ENCODE measurements around the gene MBD6. TPM values are rescaled to one million over a fixed set of nuclear protein-coding genes. Genes with fewer than 3 reads are reported as not detected.
"Not testable (repeated sequence)": the region's sequence is repeated elsewhere in the genome, so short reads cannot be mapped to it uniquely, and the experiment has no call there.

The MBD6 gene
- total RNA-seq, 4 donors from 2014 or later, result 38.0 to 144 (median 71.5) TPM

DNA sequence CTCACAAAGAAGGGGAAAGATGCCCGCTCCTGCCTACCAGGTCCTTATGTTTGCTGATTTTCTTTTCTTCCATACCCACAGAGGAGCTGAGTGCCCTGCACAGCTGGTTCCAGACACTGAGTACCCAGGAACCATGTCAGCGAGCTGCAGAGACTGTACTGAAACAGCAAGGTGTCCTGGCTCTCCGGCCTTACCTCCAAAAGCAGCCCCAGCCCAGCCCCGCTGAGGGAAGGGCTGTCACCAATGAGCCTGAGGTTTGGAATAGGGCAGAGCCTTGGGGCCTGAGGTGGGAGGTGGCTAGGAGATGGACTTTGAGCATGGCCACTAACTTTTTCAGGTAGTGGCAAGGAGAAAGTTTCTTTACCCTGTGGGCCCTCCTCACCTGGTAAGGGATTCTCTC, 32.5 kb upstream of the MBD6 start:
- DNase-seq, result no peak
- Histone ChIP-seq H3K27me3 (no peaks in the 10 kb centered on the region), H3K9me3 (no peaks in the 10 kb centered on the region), H3K27ac (no peak overlapping the region), H3K36me3 (peaks cover 0 to 31% (median 0%) of the 10 kb centered on the region in 3 donors), H3K4me1 (peaks cover 0 to 9% (median 3%) of the 10 kb centered on the region in 4 donors), H3K4me3 (no peak overlapping the region)
- TF ChIP-seq, protein P1, sequence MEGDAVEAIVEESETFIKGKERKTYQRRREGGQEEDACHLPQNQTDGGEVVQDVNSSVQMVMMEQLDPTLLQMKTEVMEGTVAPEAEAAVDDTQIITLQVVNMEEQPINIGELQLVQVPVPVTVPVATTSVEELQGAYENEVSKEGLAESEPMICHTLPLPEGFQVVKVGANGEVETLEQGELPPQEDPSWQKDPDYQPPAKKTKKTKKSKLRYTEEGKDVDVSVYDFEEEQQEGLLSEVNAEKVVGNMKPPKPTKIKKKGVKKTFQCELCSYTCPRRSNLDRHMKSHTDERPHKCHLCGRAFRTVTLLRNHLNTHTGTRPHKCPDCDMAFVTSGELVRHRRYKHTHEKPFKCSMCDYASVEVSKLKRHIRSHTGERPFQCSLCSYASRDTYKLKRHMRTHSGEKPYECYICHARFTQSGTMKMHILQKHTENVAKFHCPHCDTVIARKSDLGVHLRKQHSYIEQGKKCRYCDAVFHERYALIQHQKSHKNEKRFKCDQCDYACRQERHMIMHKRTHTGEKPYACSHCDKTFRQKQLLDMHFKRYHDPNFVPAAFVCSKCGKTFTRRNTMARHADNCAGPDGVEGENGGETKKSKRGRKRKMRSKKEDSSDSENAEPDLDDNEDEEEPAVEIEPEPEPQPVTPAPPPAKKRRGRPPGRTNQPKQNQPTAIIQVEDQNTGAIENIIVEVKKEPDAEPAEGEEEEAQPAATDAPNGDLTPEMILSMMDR (IDR thresholded peaks at IDR 0.05), result no peak
- no peak for TF ChIP-seq POLR2A (IDR thresholded peaks at IDR 0.05)

DNA sequence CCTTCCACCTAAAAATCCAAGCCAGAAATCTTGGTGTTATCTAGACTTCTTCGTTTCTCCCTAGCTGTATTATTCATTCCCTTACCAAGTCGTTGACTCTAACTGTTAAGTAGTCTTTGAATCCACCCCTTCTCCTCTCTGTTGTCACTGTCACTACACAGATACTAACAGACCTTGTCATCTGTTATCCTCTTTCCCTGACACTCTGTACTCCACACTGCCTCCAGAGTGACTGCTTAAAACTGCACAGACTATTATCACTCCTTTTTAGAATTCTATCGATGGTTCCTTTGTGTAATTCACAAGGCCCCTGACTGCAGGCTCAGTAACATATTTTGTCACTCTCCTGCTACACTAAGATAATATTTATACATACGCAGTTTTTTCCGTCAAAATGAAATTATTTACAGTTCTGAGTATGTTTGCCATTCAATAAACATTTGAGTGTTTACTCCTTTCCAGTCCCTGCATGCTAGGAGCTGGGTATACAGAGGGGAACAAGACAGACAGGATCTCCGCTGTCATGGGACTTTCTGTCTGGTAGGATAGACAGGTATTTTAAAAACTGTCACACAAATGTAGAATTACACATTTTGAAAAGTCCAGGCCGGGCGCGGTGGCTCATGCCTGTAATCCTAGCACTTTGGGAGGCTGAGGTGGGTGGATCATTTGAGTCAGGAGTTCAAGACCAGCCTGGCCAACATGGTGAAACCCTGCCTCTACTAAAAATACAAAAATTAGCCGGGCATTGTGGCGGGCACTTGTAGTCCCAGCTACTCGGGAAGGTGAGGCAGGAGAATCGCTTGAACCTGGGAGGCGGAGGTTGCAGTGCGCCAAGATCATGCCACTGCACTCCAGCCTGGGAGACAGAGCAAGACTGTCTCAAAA, 31.0 kb upstream of the MBD6 start:
- H3K36me3 ChIP-seq, result peaks cover 0 to 31% (median 0%) of the 10 kb centered on the region in 3 donors
- TF ChIP-seq, protein P1 (IDR thresholded peaks at IDR 0.05), result peak in 1 of 6 experiments; percentile 17
- no peak for TF ChIP-seq POLR2A (IDR thresholded peaks at IDR 0.05)

DNA sequence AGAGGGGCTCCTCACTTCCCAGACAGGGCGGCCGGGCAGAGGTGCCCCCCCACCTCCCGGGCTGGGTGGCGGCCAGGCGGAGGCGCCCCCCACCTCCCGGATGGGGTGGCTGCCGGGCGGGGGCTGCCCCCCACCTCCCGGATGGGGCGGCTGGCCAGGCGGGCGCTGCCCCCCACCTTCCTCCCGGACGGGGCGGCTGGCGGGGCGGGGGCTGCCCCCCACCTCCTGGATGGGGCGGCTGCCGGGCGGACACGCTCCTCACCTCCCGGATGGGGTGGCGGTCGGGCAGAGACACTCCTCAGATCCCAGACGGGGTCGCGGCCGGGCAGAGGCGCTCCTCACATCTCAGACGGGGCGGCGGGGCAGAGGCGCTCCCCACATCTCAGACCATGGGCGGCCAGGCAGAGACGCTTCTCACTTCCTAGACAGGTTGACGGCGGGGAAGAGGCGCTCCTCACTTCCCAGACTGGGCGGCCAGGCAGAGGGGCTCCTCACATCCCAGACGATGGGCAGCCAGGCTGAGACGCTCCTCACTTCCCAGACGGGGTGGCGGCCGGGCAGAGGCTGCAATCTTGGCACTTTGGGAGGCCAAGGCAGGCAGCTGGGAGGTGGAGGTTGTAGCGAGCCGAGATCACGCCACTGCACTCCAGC, 27.4 kb upstream of the MBD6 start:
- H3K4me3 ChIP-seq, H3K27me3 ChIP-seq, H3K9me3 ChIP-seq, DNase-seq, H3K4me1 ChIP-seq, H3K27ac ChIP-seq: not testable (repeated sequence)
- peaks cover 0 to 48% (median 0%) of the 10 kb centered on the region in 3 donors for H3K36me3 ChIP-seq

More for the DNA sequence above, 31.0 kb upstream of the MBD6 start:
- H3K4me3 ChIP-seq, result no peak overlapping the region
- no peak for DNase-seq
- no peak overlapping the region for H3K27ac ChIP-seq
- H3K4me1 ChIP-seq, result peaks cover 0 to 9% (median 3%) of the 10 kb centered on the region in 4 donors
- no peaks in the 10 kb centered on the region for H3K9me3 ChIP-seq
- no peaks in the 10 kb centered on the region for H3K27me3 ChIP-seq

DNA sequence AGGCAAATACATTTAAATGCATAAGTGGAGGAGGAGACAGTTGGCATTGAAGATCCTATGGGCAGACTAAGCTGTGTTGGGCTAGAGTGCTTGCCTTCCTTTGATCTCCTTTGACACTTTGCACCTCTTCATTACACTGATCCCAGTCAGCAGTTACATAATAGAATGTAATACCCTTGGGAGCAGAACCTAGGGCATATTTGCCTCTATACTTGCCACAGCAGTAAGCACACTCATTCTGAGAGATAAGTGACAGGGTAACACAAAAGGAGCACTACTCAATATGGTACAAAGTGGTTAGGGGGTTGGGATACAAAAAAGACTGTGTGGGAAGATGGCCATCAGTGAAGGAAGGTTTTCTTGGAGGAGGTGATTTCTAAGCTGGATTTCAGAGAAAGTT, 25.8 kb upstream of the MBD6 start:
- H3K9me3 ChIP-seq, result no peaks in the 10 kb centered on the region
- H3K36me3 ChIP-seq, result peaks cover 0 to 48% (median 0%) of the 10 kb centered on the region in 3 donors
- H3K27me3 ChIP-seq, result no peaks in the 10 kb centered on the region
- H3K27ac ChIP-seq, result no peak overlapping the region
- no peak for TF ChIP-seq POLR2A (IDR thresholded peaks at IDR 0.05)
- H3K4me1 ChIP-seq, result no peaks in the 10 kb centered on the region
- no peak for DNase-seq
- H3K4me3 ChIP-seq, result no peak overlapping the region

DNA sequence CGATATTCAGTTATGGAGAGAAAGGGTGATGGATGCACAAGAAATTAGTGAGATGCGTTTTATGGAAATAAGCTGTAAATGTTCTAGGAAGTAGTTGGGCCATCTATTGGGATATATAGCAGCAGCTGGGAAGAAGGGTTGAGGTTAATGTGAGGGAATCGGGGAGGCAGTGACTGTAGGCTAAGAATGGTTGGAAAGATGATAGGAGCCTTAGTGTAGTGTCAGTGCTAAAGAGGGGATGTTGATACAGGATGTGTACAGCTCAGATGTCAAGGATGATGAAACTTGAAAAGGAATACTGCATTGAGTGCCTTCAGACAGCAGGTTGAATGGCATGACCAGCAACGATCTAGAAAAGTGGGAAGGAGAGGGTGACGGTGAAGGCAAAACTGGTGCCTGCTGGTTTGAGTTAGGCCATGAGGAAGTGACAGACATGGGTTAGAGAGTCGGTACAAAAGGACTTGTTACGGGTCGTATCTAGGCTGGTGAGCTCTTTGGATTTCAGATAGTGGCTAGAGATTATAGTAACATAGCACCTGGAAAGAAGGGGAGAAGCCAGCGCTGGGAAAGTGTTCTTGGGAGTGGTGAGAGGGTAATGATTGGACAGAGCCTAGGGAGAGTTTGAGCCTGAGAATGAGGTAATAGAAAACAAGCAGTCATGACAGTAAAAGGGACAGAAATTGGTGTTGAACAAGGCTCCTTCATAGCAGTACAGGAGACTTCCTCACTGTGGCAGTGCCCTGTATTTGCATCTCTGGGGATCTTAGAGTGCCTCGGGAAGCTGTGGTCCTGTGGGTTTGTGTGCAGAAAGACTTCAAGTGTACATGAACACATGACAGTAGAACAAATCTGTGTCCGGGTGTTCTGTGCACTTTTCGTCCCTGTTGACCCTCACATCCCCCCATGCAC, 25.1 kb upstream of the MBD6 start:
- TF ChIP-seq POLR2A (IDR thresholded peaks at IDR 0.05), result no peak
- TF ChIP-seq, protein P1 (IDR thresholded peaks at IDR 0.05), result no peak
- DNase-seq, result no peak
- Histone ChIP-seq H3K4me1 (no peaks in the 10 kb centered on the region), H3K27me3 (no peaks in the 10 kb centered on the region), H3K4me3 (no peak overlapping the region), H3K27ac (no peak overlapping the region), H3K9me3 (no peaks in the 10 kb centered on the region), H3K36me3 (peaks cover 0 to 50% (median 0%) of the 10 kb centered on the region in 3 donors)

DNA sequence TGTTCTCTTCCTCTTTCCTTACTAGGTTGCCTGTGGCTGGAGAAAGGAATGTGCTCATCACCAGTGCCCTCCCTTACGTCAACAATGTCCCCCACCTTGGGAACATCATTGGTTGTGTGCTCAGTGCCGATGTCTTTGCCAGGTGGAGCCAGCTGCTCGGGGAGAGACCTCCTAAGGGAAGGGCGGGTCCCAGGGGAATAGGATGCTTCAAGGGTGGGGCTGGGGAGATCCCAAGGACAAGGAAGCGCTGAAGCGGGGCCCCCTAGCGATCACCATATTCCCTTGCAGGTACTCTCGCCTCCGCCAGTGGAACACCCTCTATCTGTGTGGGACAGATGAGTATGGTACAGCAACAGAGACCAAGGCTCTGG, 24.5 kb upstream of the MBD6 start:
- H3K36me3 ChIP-seq, result peaks cover 0 to 45% (median 0%) of the 10 kb centered on the region in 3 donors
- TF ChIP-seq, protein P1 (IDR thresholded peaks at IDR 0.05), result no peak
- TF ChIP-seq POLR2A (IDR thresholded peaks at IDR 0.05), result no peak
- no peak overlapping the region for H3K27ac ChIP-seq
- no peak for DNase-seq
- no peaks in the 10 kb centered on the region for H3K27me3 ChIP-seq
- no peak overlapping the region for H3K4me3 ChIP-seq
- no peaks in the 10 kb centered on the region for H3K4me1 ChIP-seq
- no peaks in the 10 kb centered on the region for H3K9me3 ChIP-seq

All from Peyer's patch (tissue), 4 donors.